Dedifferentiated amniotic fluid mesenchymal stem cell (primary cell): ENCODE data around the gene MAP3K14.

Experiments
- DNase-seq: peaks from one replicate; pipeline ENCODE4 v3.0.0-alpha.2; 2016; ENCODE audit errors: extremely low spot score

MAP3K14 gene

GRCh38 chr17:45282683-45283644 lies 33.9 kb downstream of the MAP3K14 start:
- no peak for DNase-seq

GRCh38 chr17:45279898-45280297 lies 36.9 kb downstream of the MAP3K14 start:
- no peak for DNase-seq

- no peak for DNase-seq
These were observed 38.8 kb downstream of the MAP3K14 start for GRCh38 chr17:45277992-45278391.

GRCh38 chr17:45277216-45277849 lies 39.5 kb downstream of the MAP3K14 start:
- DNase-seq = peak; percentile 79

GRCh38 chr17:45276031-45276430 lies 40.8 kb downstream of the MAP3K14 start:
- DNase-seq = no peak

- DNase-seq = no peak
These were observed 42.8 kb downstream of the MAP3K14 start for GRCh38 chr17:45274033-45274432.

- DNase-seq = no peak
These were observed 43.3 kb downstream of the MAP3K14 start for GRCh38 chr17:45273551-45273957.

GRCh38 chr17:45271603-45272002 lies 45.2 kb downstream of the MAP3K14 start:
- DNase-seq = no peak

- DNase-seq = no peak
These were observed 45.9 kb downstream of the MAP3K14 start for GRCh38 chr17:45270828-45271418.

- no peak for DNase-seq
These were observed 46.9 kb downstream of the MAP3K14 start for GRCh38 chr17:45269912-45270311.

- DNase-seq = no peak
These were observed 49.3 kb downstream of the MAP3K14 start for GRCh38 chr17:45267436-45268055.

GRCh38 chr17:45266372-45266926 lies 50.4 kb downstream of the MAP3K14 start:
- DNase-seq = no peak

GRCh38 chr17:45265821-45266220 lies 51.0 kb downstream of the MAP3K14 start:
- peak; percentile 34 for DNase-seq

GRCh38 chr17:45264988-45265387 lies 51.8 kb downstream of the MAP3K14 start:
- no peak for DNase-seq

GRCh38 chr17:45264430-45264829 lies 52.4 kb downstream of the MAP3K14 start:
- no peak for DNase-seq

- no peak for DNase-seq
These were observed 53.4 kb downstream of the MAP3K14 start for GRCh38 chr17:45263477-45263860.

- no peak for DNase-seq
These were observed 54.0 kb downstream of the MAP3K14 start for GRCh38 chr17:45262516-45263476.

- no peak for DNase-seq
These were observed 55.0 kb downstream of the MAP3K14 start, which contains the start of gene SPATA32 for GRCh38 chr17:45261577-45262515. Gene SPATA32 (minus strand): TSS chr17:45262094. CDS start chr17:45262016, 78 bp downstream.

- DNase-seq = no peak
These were observed 56.5 kb downstream of the MAP3K14 start for GRCh38 chr17:45260204-45260783.
